Body of pancreas (tissue), 4 donors: ENCODE data around the gene TOR1AIP2.

ENCODE experiments used
- POLR2A ChIP-seq, 3 donors: fragments of 450-650 bp; IDR thresholded peaks; one replicate each; pipeline ENCODE4 v1.6.1; 2016; ENCODE audit warnings: antibody characterized with exemption in 3 of 3, mild to moderate bottlenecking in 2 of 3
- TF ChIP-seq, protein P1 (sequence below), 7 experiments: fragments of 450-650 bp in 4 of 7; fragments of 200-600 bp in 3 of 7; sonication (generic) in 3 of 7; IDR thresholded peaks; one replicate each; pipeline ENCODE4 v1.5.1; 2016 to 2019; ENCODE audit warnings: antibody characterized with exemption in 7 of 7

DNA sequence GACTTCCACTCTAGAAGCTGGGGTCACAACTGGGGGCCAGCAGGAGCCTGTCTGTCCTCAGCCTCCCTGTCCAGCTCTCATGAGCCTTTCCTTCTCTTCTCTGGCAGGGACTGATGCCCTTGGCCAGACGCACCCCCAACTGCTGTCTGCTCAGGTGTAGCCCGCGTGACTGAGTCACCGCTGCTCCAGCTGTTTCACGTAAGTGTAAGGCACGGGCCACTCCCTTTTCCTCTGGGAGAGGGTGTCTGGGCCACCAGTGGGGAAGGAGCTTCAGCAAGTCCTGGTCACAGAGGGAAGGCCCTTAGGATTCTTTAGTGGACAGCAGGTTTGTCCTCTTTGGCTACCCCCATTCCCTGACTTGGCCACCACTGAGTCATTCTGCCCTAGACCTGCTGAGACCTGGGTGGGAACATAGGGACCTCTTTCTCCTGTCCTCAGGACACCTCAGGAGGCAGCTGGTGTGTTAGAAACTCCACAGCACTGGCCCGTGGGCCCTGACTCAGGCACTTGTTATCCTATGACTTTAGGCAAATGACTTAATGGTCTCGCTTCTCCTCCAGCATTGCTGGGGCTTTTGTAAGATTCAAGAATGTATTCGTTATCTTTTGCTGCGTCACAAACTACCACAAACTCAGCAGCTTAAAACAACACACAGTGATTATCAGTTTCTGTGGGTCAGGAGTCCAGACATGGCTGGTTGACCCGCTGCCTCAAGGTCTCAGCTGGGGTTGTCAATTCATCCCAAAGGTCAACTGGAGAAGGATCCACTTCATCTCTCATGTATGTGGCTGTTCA lies 69.7 kb downstream of the TOR1AIP2 start:
- TF ChIP-seq, protein P1, sequence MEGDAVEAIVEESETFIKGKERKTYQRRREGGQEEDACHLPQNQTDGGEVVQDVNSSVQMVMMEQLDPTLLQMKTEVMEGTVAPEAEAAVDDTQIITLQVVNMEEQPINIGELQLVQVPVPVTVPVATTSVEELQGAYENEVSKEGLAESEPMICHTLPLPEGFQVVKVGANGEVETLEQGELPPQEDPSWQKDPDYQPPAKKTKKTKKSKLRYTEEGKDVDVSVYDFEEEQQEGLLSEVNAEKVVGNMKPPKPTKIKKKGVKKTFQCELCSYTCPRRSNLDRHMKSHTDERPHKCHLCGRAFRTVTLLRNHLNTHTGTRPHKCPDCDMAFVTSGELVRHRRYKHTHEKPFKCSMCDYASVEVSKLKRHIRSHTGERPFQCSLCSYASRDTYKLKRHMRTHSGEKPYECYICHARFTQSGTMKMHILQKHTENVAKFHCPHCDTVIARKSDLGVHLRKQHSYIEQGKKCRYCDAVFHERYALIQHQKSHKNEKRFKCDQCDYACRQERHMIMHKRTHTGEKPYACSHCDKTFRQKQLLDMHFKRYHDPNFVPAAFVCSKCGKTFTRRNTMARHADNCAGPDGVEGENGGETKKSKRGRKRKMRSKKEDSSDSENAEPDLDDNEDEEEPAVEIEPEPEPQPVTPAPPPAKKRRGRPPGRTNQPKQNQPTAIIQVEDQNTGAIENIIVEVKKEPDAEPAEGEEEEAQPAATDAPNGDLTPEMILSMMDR (IDR thresholded peaks at IDR 0.05) = no peak
- TF ChIP-seq POLR2A (IDR thresholded peaks at IDR 0.05) = no peak
